Vagina (tissue), 2 donors: ENCODE measurements around the gene NXPH3. TPM values are rescaled to one million over a fixed set of nuclear protein-coding genes. Genes with fewer than 3 reads are reported as not detected.

ENCODE experiments used
- DNase-seq, 2 donors: peaks; one replicate each; pipeline ENCODE4 v3.0.0-alpha.2; 2017; ENCODE audit errors: extremely low spot score in 2 of 2
- H3K27ac ChIP-seq: fragments of 200-600 bp; sonication (generic); one replicate; pipeline ENCODE4 v1.5.1; 2019
- H3K27me3 ChIP-seq: fragments of 200-600 bp; sonication (generic); one replicate; pipeline ENCODE4 v1.5.1; 2019
- H3K36me3 ChIP-seq, 2 donors: fragments of 200-600 bp; sonication (generic); one replicate each; pipeline ENCODE4 v1.5.1; 2017 to 2019
- H3K4me1 ChIP-seq: fragments of 200-600 bp; sonication (generic); one replicate; pipeline ENCODE4 v1.5.1; 2019
- H3K4me3 ChIP-seq, 2 donors: fragments of 200-600 bp; sonication (generic); 1 replicate in 1 of 2; 2 replicates in 1 of 2; pipeline ENCODE4 v1.5.1; 2016 to 2019
- H3K9me3 ChIP-seq: fragments of 200-600 bp; sonication (generic); one replicate; pipeline ENCODE4 v1.5.1; 2019
- POLR2A ChIP-seq, 2 donors: fragments of 450-650 bp; IDR thresholded peaks; one replicate each; pipeline ENCODE4 v1.6.1; 2017; ENCODE audit warnings: antibody characterized with exemption in 2 of 2, mild to moderate bottlenecking in 2 of 2, moderate library complexity in 2 of 2
- POLR2AphosphoS5 ChIP-seq, 2 donors: sonication (generic); formaldehyde crosslinking; IDR thresholded peaks; one replicate each; pipeline ENCODE4 v1.9.0; 2017; ENCODE audit warnings: antibody characterized with exemption in 2 of 2, mild to moderate bottlenecking in 2 of 2, low read depth in 1 of 2; ENCODE audit not compliant: insufficient read depth in 1 of 2
- intact Hi-C: fragments of 100-400 bp; cut with DNase I; formaldehyde crosslinking; loops from one replicate; pipeline ENCODE4 v1.15.1; 2023
- total RNA-seq: library from RNA; depleted of rRNA; stranded (reverse); fragments of >200 nt; gene quantifications from one replicate; pipeline ENCODE4 v1.2.3, GENCODE V29; 2016
- TF ChIP-seq, protein P1 (sequence below), 3 experiments: fragments of 450-650 bp in 2 of 3; fragments of 200-600 bp in 1 of 3; sonication (generic) in 1 of 3; IDR thresholded peaks; one replicate each; pipeline ENCODE4 v1.5.1; 2017 to 2019; ENCODE audit warnings: antibody characterized with exemption in 3 of 3, mild to moderate bottlenecking in 2 of 3, moderate library complexity in 2 of 3

Gene NXPH3
- total RNA-seq, 1 donor from 2014 or later, result 18.4 TPM

GRCh38 chr17:49595328-49595727 lies 19.7 kb downstream of the NXPH3 start:
- Histone ChIP-seq H3K9me3 (no peaks in the 10 kb centered on the region), H3K36me3 (peaks cover 0 to 49% of the 10 kb centered on the region in 2 donors), H3K27ac (no peak overlapping the region), H3K27me3 (no peaks in the 10 kb centered on the region), H3K4me3 (no peak overlapping the region), H3K4me1 (no peaks in the 10 kb centered on the region)
- TF ChIP-seq, protein P1, sequence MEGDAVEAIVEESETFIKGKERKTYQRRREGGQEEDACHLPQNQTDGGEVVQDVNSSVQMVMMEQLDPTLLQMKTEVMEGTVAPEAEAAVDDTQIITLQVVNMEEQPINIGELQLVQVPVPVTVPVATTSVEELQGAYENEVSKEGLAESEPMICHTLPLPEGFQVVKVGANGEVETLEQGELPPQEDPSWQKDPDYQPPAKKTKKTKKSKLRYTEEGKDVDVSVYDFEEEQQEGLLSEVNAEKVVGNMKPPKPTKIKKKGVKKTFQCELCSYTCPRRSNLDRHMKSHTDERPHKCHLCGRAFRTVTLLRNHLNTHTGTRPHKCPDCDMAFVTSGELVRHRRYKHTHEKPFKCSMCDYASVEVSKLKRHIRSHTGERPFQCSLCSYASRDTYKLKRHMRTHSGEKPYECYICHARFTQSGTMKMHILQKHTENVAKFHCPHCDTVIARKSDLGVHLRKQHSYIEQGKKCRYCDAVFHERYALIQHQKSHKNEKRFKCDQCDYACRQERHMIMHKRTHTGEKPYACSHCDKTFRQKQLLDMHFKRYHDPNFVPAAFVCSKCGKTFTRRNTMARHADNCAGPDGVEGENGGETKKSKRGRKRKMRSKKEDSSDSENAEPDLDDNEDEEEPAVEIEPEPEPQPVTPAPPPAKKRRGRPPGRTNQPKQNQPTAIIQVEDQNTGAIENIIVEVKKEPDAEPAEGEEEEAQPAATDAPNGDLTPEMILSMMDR (IDR thresholded peaks at IDR 0.05), result no peak
- TF ChIP-seq POLR2AphosphoS5 (IDR thresholded peaks at IDR 0.05; ENCODE audit: insufficient read depth in 1 of 2, low read depth in 1 of 2) (no peak), POLR2A (IDR thresholded peaks at IDR 0.05) (no peak)
- DNase-seq, result no peak
- intact Hi-C loops, result no loop called here

DNA sequence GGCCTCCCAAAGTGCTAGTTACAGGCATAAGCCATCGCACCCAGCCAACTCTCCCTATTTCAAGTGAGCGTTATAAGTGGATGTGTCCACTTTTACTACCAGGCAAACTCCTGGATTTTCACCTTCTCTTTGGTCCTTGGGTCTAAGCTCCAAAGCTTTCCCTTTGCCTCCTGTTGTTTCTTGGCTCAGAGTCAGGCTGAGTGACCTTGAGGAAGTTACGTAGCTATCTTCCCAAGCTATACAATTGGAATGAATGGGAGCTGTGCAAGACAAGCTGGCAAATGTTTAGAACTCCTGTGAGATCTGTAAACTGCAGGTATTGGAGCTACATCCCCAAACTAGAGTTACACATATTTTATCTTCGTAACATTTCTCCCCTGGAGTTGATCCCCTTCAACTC lies 20.3 kb downstream of the NXPH3 start:
- no peaks in the 10 kb centered on the region for H3K27me3 ChIP-seq
- no peaks in the 10 kb centered on the region for H3K4me1 ChIP-seq
- intact Hi-C loops, result no loop called here
- H3K4me3 ChIP-seq, result no peak overlapping the region
- TF ChIP-seq, protein P1 (IDR thresholded peaks at IDR 0.05), result no peak
- TF ChIP-seq POLR2AphosphoS5 (IDR thresholded peaks at IDR 0.05; ENCODE audit: insufficient read depth in 1 of 2, low read depth in 1 of 2) (no peak), POLR2A (IDR thresholded peaks at IDR 0.05) (no peak)
- no peak for DNase-seq
- H3K9me3 ChIP-seq, result no peaks in the 10 kb centered on the region
- no peak overlapping the region for H3K27ac ChIP-seq
- H3K36me3 ChIP-seq, result peaks cover 0 to 55% of the 10 kb centered on the region in 2 donors

- H3K9me3 ChIP-seq, result no peaks in the 10 kb centered on the region
- H3K4me3 ChIP-seq, result no peak overlapping the region
- no peaks in the 10 kb centered on the region for H3K27me3 ChIP-seq
- no peak for DNase-seq
- peaks cover under 1% of the 10 kb centered on the region for H3K4me1 ChIP-seq
- no peak overlapping the region for H3K27ac ChIP-seq
- peaks cover 0 to 63% of the 10 kb centered on the region in 2 donors for H3K36me3 ChIP-seq
- intact Hi-C loops, result no loop called here
- TF ChIP-seq POLR2AphosphoS5 (IDR thresholded peaks at IDR 0.05; ENCODE audit: insufficient read depth in 1 of 2, low read depth in 1 of 2), result no peak
- TF ChIP-seq, protein P1 (IDR thresholded peaks at IDR 0.05), result no peak
- no peak for TF ChIP-seq POLR2A (IDR thresholded peaks at IDR 0.05)
Measured at GRCh38 chr17:49596613-49597244, 21.1 kb downstream of the NXPH3 start.

DNA sequence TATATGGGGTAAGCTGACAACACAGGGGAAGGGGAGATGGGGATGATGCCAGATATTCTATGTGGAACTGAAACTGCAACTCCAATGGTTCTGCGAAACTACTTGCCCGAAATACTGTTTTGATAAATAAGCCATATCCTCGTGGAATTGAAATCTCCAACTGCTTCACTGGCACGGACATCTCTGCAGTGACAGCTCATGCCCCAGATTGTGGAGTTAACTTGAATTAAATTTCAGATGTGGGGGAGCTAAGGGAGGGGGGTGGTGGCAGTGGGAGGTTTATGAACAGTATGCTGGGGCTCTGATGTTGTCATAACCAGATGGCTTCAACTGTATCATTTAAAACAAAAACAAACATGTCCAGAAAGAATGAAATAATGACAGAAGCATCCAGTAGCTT lies 21.8 kb downstream of the NXPH3 start:
- no peak overlapping the region for H3K27ac ChIP-seq
- peaks cover 0 to 62% of the 10 kb centered on the region in 2 donors for H3K36me3 ChIP-seq
- no peaks in the 10 kb centered on the region for H3K27me3 ChIP-seq
- intact Hi-C loops, result no loop called here
- no peak overlapping the region for H3K4me3 ChIP-seq
- TF ChIP-seq POLR2AphosphoS5 (IDR thresholded peaks at IDR 0.05; ENCODE audit: insufficient read depth in 1 of 2, low read depth in 1 of 2) (no peak), POLR2A (IDR thresholded peaks at IDR 0.05) (no peak)
- TF ChIP-seq, protein P1 (IDR thresholded peaks at IDR 0.05), result no peak
- H3K4me1 ChIP-seq, result peaks cover 7% of the 10 kb centered on the region
- no peak for DNase-seq
- no peaks in the 10 kb centered on the region for H3K9me3 ChIP-seq

- no peak for TF ChIP-seq POLR2A (IDR thresholded peaks at IDR 0.05)
- peaks cover 0 to 59% of the 10 kb centered on the region in 2 donors for H3K36me3 ChIP-seq
- peaks cover 13% of the 10 kb centered on the region for H3K4me1 ChIP-seq
- no peaks in the 10 kb centered on the region for H3K9me3 ChIP-seq
- H3K4me3 ChIP-seq, result no peak overlapping the region
- no peaks in the 10 kb centered on the region for H3K27me3 ChIP-seq
- H3K27ac ChIP-seq, result no peak overlapping the region
- no peak for DNase-seq
- intact Hi-C loops, result no loop called here
Measured at GRCh38 chr17:49597928-49598655, 22.4 kb downstream of the NXPH3 start.
